SK-N-SH (cell line): ENCODE measurements around the gene PIH1D1. TPM values are rescaled to one million over a fixed set of nuclear protein-coding genes. Genes with fewer than 3 reads are reported as not detected.

Source experiments
- CTCF ChIA-PET: fragments of 300-600, 350-600 bp; formaldehyde crosslinking; extraction: SDS; loops from one replicate; lab custom pipeline; 2021; lab: Yijun Ruan, JAX
- POLR2A ChIA-PET: fragments of 350-600 bp; sonication (Branson Sonifier 250); formaldehyde crosslinking; extraction: SDS; loops from one replicate; lab custom pipeline; 2020; ENCODE audit warnings: antibody characterized with exemption, inconsistent platforms; lab: Yijun Ruan, JAX
- DNase-seq: peaks from one replicate; pipeline ENCODE4 v3.0.0; 2012
- H2AFZ ChIP-seq: fragments of 200-600 bp; sonication (generic); 2 replicates; pipeline ENCODE4 v1.8.1; 2016; ENCODE audit warnings: antibody characterized with exemption, mild to moderate bottlenecking, low read depth
- H3F3A ChIP-seq: fragments of 200-600 bp; sonication (generic); replicated peaks from 2 replicates; pipeline ENCODE3; 2016; ENCODE audit warnings: antibody characterized with exemption, mild to moderate bottlenecking; ENCODE audit not compliant: insufficient read depth
- H3K27ac ChIP-seq, 2 experiments: fragments of 200-500 bp in 1 of 2; fragments of 200-600 bp in 1 of 2; sonication (Bioruptor generic) in 1 of 2; sonication (generic), shearing (Covaris generic) in 1 of 2; 2 replicates each; pipeline versions ENCODE4 v1.5.1 to v1.6.1; 2014 to 2016; ENCODE audit warnings: low read depth in 2 of 2, inconsistent platforms in 1 of 2, low read length in 1 of 2, mild to moderate bottlenecking in 1 of 2, mixed read lengths in 1 of 2
- H3K27me3 ChIP-seq: fragments of 200-600 bp; sonication (generic), shearing (Covaris generic); 2 replicates; pipeline ENCODE4 v1.6.1; 2016; ENCODE audit warnings: mixed run types; ENCODE audit not compliant: insufficient read depth
- H3K36me3 ChIP-seq, 2 experiments: fragments of 200-500 bp in 1 of 2; fragments of 200-600 bp in 1 of 2; sonication (Bioruptor generic) in 1 of 2; sonication (generic) in 1 of 2; replicated peaks in 1 of 2; 2 replicates each; pipeline versions ENCODE3 to v1.5.1; 2014 to 2016; ENCODE audit warnings: low read length in 1 of 2, mild to moderate bottlenecking in 1 of 2; ENCODE audit not compliant: insufficient read depth in 2 of 2, control insufficient read depth in 1 of 2
- H3K4me1 ChIP-seq, 2 experiments: fragments of 200-500 bp in 1 of 2; fragments of 200-600 bp in 1 of 2; sonication (Bioruptor generic) in 1 of 2; sonication (generic), shearing (Covaris generic) in 1 of 2; 2 replicates each; pipeline versions ENCODE4 v1.5.1 to v1.6.1; 2014 to 2016; ENCODE audit warnings: low read depth in 1 of 2, low read length in 1 of 2, mixed run types in 1 of 2; ENCODE audit not compliant: insufficient read depth in 2 of 2, control insufficient read depth in 1 of 2
- H3K4me2 ChIP-seq: fragments of 200-600 bp; sonication (generic), shearing (Covaris generic); 2 replicates; pipeline ENCODE4 v1.6.1; 2017; ENCODE audit warnings: mixed run types
- H3K4me3 ChIP-seq, 2 experiments: fragments of 200-500 bp in 1 of 2; fragments of 200-600 bp in 1 of 2; sonication (Bioruptor generic) in 1 of 2; sonication (generic), shearing (Covaris generic) in 1 of 2; 2 replicates each; pipeline versions ENCODE4 v1.5.1 to v1.8.1; 2014 to 2016; ENCODE audit warnings: low read depth in 2 of 2, inconsistent platforms in 1 of 2, low read length in 1 of 2, mild to moderate bottlenecking in 1 of 2, mixed read lengths in 1 of 2, moderate library complexity in 1 of 2
- H3K79me2 ChIP-seq: fragments of 200-600 bp; sonication (generic); 2 replicates; pipeline ENCODE4 v1.8.1; 2017; ENCODE audit warnings: mild to moderate bottlenecking; ENCODE audit not compliant: insufficient read depth
- H3K9ac ChIP-seq: fragments of 200-600 bp; sonication (generic); 2 replicates; pipeline ENCODE4 v1.6.1; 2017; ENCODE audit warnings: mixed run types
- H3K9me2 ChIP-seq: fragments of 200-600 bp; sonication (generic); 2 replicates; pipeline ENCODE4 v1.6.1; 2017; ENCODE audit warnings: mixed run types
- H3K9me3 ChIP-seq: fragments of 200-600 bp; sonication (generic); 2 replicates; pipeline ENCODE4 v1.6.1; 2017; ENCODE audit warnings: mixed run types, mild to moderate bottlenecking, moderate library complexity
- H4K20me1 ChIP-seq: fragments of 200-600 bp; sonication (generic); 2 replicates; pipeline ENCODE4 v1.6.1; 2017; ENCODE audit warnings: mild to moderate bottlenecking, mixed run types; ENCODE audit not compliant: insufficient read depth
- ELF1 ChIP-seq: IDR thresholded peaks from 2 replicates; pipeline ENCODE4 v1.4.0; 2012
- EP300 ChIP-seq, 2 experiments: IDR thresholded peaks; 2 replicates each; pipeline versions ENCODE4 v1.4.0 to v1.6.1; 2012; ENCODE audit warnings: borderline replicate concordance in 1 of 2, low read depth in 1 of 2, low read length in 1 of 2
- EZH2phosphoT487 ChIP-seq: fragments of 200-600 bp; sonication (generic); IDR thresholded peaks from 2 replicates; pipeline ENCODE4 v1.6.1; 2017; ENCODE audit warnings: low read depth, mixed run types, mild to moderate bottlenecking, antibody characterized with exemption, moderate library complexity, borderline replicate concordance
- FOSL2 ChIP-seq: IDR thresholded peaks from 2 replicates; pipeline ENCODE4 v1.4.0; 2012; ENCODE audit warnings: low read depth, mild to moderate bottlenecking, moderate library complexity, borderline replicate concordance
- FOXM1 ChIP-seq: IDR thresholded peaks from 2 replicates; pipeline ENCODE4 v1.4.0; 2012; ENCODE audit warnings: low read depth, mild to moderate bottlenecking
- JUND ChIP-seq: IDR thresholded peaks from 2 replicates; pipeline ENCODE4 v1.4.0; 2012
- NFIC ChIP-seq: IDR thresholded peaks from 2 replicates; pipeline ENCODE4 v1.4.0; 2012; ENCODE audit warnings: borderline replicate concordance
- PBX3 ChIP-seq: IDR thresholded peaks from 2 replicates; pipeline ENCODE4; 2012
- RCOR1 ChIP-seq: fragments of 150-350 bp; IDR thresholded peaks from 2 replicates; pipeline ENCODE4 v1.6.1; 2017; ENCODE audit warnings: antibody characterized with exemption, low read length
- SMC3 ChIP-seq: IDR thresholded peaks from 2 replicates; pipeline ENCODE4 v1.6.1; 2012; ENCODE audit warnings: low read depth, low read length, improper control_type of control experiment
- TAF1 ChIP-seq: IDR thresholded peaks from 2 replicates; pipeline ENCODE4 v1.6.1; 2012; ENCODE audit warnings: low read depth, mild to moderate bottlenecking, low read length, moderate library complexity, borderline replicate concordance
- USF1 ChIP-seq: IDR thresholded peaks from 2 replicates; pipeline ENCODE4 v1.4.0; 2012; ENCODE audit warnings: low read depth, borderline replicate concordance
- WGBS: methylation state at CpG from one replicate; pipeline ENCODE4 v1.1.6; 2017; ENCODE audit warnings: low lambda C conversion rate; 5-methylcytosine and 5-hydroxymethylcytosine counted together
- polyA plus RNA-seq, 3 experiments: library from polyadenylated mRNA; depleted of rRNA; stranded (reverse); fragments of >200 nt; gene quantifications; 2 replicates each; pipeline ENCODE4 v1.2.3, GENCODE V29; 2012
- TF ChIP-seq, protein P1 (sequence below): fragments of 200-600 bp; sonication (generic); IDR thresholded peaks from 2 replicates; pipeline ENCODE4 v1.6.1; 2017; ENCODE audit warnings: antibody characterized with exemption, mild to moderate bottlenecking, moderate library complexity

PIH1D1 gene
- polyA plus RNA-seq, 1 of the 3 experiments (the other 2 are of a cell fraction), result 157 TPM

DNA sequence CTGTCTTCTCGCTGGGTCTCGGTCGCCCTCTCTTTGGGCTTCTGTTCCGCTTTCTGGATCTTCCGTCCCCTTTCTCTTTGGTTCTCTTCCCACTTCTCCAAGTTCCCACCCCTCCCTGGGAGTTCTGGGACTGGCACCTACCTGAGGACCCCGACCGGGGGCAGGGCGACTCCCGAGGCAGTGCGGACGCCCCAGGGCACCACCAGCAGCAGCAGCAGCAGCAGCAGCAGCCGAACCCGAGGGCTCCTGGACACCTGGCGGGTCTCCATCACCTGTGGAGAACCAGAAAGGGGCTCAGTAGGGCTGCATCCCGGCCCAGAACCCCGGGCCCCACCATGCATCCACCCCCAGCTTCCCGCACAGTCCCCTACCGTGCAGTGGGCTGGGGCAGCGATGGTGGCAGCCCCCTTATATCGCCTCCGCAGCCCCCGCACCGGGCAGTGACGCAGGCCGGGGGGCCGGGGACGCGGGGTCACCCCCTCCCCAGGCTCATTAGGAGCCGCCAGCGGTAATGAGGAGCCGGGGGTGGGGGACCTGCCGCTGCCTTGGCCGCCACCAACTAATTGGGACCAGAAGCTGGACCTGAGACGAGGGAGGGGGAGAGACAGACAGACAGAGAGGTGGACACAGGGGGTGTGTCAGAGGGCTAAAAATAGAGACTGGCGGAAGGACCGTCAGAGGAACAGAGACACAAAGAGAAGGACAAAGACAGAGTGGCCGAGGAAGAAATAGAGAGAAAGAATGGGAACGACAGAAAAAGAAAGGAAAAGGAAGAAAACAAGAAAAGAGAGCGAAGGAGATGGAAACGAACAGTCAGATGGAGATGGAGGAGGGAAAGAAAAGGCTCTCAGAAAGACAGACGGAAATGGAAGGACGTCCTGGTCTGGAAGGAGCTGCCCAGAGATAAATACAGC lies 28.3 kb downstream of the PIH1D1 start, which contains the start of gene PTH2 (continued):
- no peak for TF ChIP-seq PBX3
- no peak for TF ChIP-seq NFIC
- no peak for TF ChIP-seq TAF1
- no peak for TF ChIP-seq SMC3
- TF ChIP-seq EP300 (IDR thresholded peaks at IDR 0.05; ENCODE audit: borderline replicate concordance in 1 of 2, low read depth in 1 of 2, low read length in 1 of 2), result no peak
- no peak for TF ChIP-seq FOSL2

- Histone ChIP-seq H4K20me1 (no peaks in the 10 kb centered on the region), H3K27me3 (peaks cover 99% of the 10 kb centered on the region), H3K79me2 (no peaks in the 10 kb centered on the region), H3K4me2 (peak overlapping the region; percentile 57; the same call in 1 of the 2 replicates), H3K4me1 (peaks cover 0 to 4% of the 10 kb centered on the region in 2 experiments; a peak in 2 of 4 replicates), H3K9ac (no peak overlapping the region), H3K9me2 (no peaks in the 10 kb centered on the region), H3K36me3 (no peaks in the 10 kb centered on the region), H3K27ac (no peak overlapping the region), H3F3A (peaks cover 11% of the 10 kb centered on the region), H3K9me3 (no peaks in the 10 kb centered on the region), H2AFZ (no peak overlapping the region), H3K4me3 (peak overlapping the region; percentile 21 to 44; a peak in 2 of 4 replicates)
- DNase-seq, result peak; percentile 85
- TF ChIP-seq RCOR1, result no peak
- TF ChIP-seq FOXM1, result no peak
- no peak for TF ChIP-seq JUND
- TF ChIP-seq, protein P1, sequence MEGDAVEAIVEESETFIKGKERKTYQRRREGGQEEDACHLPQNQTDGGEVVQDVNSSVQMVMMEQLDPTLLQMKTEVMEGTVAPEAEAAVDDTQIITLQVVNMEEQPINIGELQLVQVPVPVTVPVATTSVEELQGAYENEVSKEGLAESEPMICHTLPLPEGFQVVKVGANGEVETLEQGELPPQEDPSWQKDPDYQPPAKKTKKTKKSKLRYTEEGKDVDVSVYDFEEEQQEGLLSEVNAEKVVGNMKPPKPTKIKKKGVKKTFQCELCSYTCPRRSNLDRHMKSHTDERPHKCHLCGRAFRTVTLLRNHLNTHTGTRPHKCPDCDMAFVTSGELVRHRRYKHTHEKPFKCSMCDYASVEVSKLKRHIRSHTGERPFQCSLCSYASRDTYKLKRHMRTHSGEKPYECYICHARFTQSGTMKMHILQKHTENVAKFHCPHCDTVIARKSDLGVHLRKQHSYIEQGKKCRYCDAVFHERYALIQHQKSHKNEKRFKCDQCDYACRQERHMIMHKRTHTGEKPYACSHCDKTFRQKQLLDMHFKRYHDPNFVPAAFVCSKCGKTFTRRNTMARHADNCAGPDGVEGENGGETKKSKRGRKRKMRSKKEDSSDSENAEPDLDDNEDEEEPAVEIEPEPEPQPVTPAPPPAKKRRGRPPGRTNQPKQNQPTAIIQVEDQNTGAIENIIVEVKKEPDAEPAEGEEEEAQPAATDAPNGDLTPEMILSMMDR, result peak; percentile 59
- TF ChIP-seq USF1, result no peak
- no peak for TF ChIP-seq EZH2phosphoT487
- no peak for TF ChIP-seq ELF1
- no peak for TF ChIP-seq PBX3
- POLR2A ChIA-PET, result no interaction called here
- CTCF ChIA-PET, result interaction anchor here (0.6 to 17.5 kb wide), 7 partner anchors 11 to 56 kb away, joined by 3 to 108 read pairs (median 5); no protein-coding TSS in a partner anchor
- WGBS, result 3% methylated on average over 26 of the region's 58 CpGs
Observed at GRCh38 chr19:49422407-49423070, 29.1 kb downstream of the PIH1D1 start.
